Thoracic aorta (tissue), 2 donors: ENCODE data around the gene OSBPL1A. TPM values are rescaled to one million over a fixed set of nuclear protein-coding genes. Genes with fewer than 3 reads are reported as not detected.

ENCODE experiments used
- ATAC-seq: fragments of 150-250 bp; one replicate; pipeline ENCODE4 v1.8.0; 2017; ENCODE audit warnings: low read depth; ENCODE audit not compliant: insufficient number of reproducible peaks, low FRiP score
- DNase-seq: peaks from one replicate; pipeline ENCODE4 v3.0.0-alpha.2; 2020; ENCODE audit warnings: low spot score
- H3K27ac ChIP-seq, 2 donors: fragments of 200-600 bp; sonication (generic); 1 replicate in 1 of 2; 2 replicates in 1 of 2; pipeline ENCODE4 v1.5.1; 2016; ENCODE audit warnings: mild to moderate bottlenecking in 2 of 2, moderate library complexity in 2 of 2
- H3K27me3 ChIP-seq: fragments of 200-600 bp; sonication (generic); replicated peaks from 2 replicates; pipeline ENCODE4 v1.6.0; 2016; ENCODE audit warnings: mild to moderate bottlenecking; ENCODE audit not compliant: insufficient read depth
- H3K36me3 ChIP-seq: fragments of 200-600 bp; sonication (generic); one replicate; pipeline ENCODE4 v1.5.1; 2016
- H3K4me1 ChIP-seq, 2 donors: fragments of 200-600 bp; sonication (generic); 1 replicate in 1 of 2; 2 replicates in 1 of 2; pipeline versions ENCODE4 v1.5.1 to v1.6.0; 2016; ENCODE audit warnings: low read depth in 2 of 2, mild to moderate bottlenecking in 1 of 2; ENCODE audit not compliant: control insufficient read depth in 1 of 2
- H3K4me3 ChIP-seq: fragments of 200-600 bp; sonication (generic); 2 replicates; pipeline ENCODE4 v1.5.1; 2016; ENCODE audit warnings: mild to moderate bottlenecking
- H3K9me3 ChIP-seq: fragments of 200-600 bp; sonication (generic); 2 replicates; pipeline ENCODE4 v1.5.1; 2016
- CTCF ChIP-seq: fragments of 200-600 bp; sonication (generic); IDR thresholded peaks from one replicate; pipeline ENCODE4 v1.5.1; 2019; ENCODE audit warnings: antibody characterized with exemption
- total RNA-seq, 2 donors: library from RNA; depleted of rRNA; stranded (reverse); fragments of >200 nt; gene quantifications; one replicate each; pipeline versions ENCODE4 v1.1.0 to v1.2.3, GENCODE V29; 2016

OSBPL1A gene
- total RNA-seq, 2 donors from 2014 or later: 35.1 to 53.7 TPM

GRCh38 chr18:24112464-24112863 is 285.2 kb downstream of the OSBPL1A start:
- ATAC-seq: no peak
- H3K27ac ChIP-seq: no peak overlapping the region

More at GRCh38 chr18:24112464-24112863, 285.2 kb downstream of the OSBPL1A start:
- Histone ChIP-seq H3K27me3 (no peaks in the 10 kb centered on the region), H3K9me3 (no peaks in the 10 kb centered on the region), H3K4me3 (no peak overlapping the region), H3K36me3 (no peaks in the 10 kb centered on the region), H3K4me1 (no peaks in the 10 kb centered on the region)
- no peak for TF ChIP-seq CTCF
- no peak for DNase-seq

Other genes with a start within 250 kb of the OSBPL1A start
- gene IMPACT, start 28.8 kb upstream of the OSBPL1A start, total RNA-seq: 10 to 100 TPM; 21.5 to 28.7 TPM
- 1 to 10 TPM in 1 of 2 donors, not detected in 1; 2.5 TPM for gene HRH4, start 62.8 kb upstream of the OSBPL1A start, total RNA-seq